Effector CD4-positive, alpha-beta T cell (primary cell): ENCODE measurements around the gene ASTN1.

Experiments used
- DNase-seq: peaks from one replicate; pipeline ENCODE4 v3.0.0-alpha.2; 2020

The ASTN1 gene

GRCh38 chr1:176869577-176869976, 294.9 kb downstream of the ASTN1 start:
- DNase-seq: no peak

DNA sequence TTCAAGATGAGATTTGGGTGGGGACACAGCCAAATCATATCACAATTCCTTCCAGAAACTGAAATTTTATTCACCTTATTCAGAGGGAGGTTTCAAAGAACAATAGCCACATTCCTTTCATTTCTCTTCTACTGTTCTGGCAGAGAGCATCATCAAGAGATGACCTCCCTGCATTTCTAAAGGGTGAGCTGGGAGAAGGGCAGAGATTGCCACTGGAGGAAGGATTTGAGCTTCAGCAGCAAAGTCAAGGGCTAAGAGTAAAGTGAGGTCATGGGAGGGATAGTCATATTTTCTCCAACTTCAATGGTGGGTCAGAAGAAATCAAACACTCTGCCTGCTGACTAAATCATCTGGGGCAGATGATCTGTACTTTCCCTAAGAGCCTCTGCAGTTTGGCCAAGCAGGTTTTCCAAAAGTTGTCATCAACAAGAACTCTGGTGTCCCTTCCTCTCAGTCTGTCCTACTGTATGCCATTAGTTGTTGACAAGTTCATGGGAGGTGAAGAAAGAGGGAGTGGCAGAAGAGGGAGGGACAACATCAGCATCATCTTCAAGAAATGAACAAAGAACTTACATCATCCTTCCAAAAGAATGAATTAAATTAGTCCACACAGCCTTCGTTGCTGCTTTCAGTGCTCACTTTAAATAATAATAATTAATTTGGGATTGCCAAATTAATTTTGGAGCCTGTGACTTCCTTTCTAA, 298.3 kb downstream of the ASTN1 start:
- no peak for DNase-seq

DNA sequence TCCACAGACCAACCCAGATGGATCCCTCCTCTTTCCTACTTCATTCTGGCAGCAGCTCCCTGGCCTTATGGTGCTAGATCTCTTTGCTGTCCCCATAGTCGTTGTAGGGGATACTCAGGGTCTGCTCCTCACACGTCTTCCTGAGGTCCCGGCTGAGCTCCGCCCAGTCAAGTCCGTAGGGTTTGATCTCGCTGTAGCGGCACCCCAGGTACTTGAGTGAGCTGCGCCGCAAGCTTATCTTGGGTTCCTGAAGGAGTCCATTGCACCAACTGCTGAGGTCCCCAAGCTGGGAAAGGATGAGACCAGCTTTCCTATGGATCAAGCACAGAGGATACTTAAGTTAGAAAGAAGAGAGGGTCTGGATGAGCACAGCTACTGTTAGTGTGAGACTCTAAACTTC, 300.3 kb downstream of the ASTN1 start:
- DNase-seq: no peak

DNA sequence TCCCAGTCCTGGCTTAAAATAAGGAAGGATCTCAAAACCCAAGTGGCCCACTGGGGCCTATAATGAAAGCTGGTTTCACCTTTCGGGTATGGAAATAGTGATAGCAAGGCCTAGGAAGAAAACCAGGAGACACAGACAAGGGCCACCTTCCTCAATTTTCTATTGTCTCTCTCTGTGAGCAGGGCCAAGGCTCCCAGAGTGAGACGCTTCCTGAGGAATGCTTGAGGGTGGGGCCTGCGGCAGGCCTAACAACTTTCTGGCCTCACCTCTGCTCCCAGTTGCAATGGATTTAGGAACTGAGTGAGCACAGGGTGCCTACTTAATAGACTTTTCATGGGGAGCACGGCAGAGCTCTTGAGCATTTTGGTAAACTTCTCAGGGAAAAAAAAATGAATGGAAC, 300.9 kb downstream of the ASTN1 start:
- DNase-seq: no peak

GRCh38 chr1:176858433-176858916, 306.0 kb downstream of the ASTN1 start:
- no peak for DNase-seq

DNA sequence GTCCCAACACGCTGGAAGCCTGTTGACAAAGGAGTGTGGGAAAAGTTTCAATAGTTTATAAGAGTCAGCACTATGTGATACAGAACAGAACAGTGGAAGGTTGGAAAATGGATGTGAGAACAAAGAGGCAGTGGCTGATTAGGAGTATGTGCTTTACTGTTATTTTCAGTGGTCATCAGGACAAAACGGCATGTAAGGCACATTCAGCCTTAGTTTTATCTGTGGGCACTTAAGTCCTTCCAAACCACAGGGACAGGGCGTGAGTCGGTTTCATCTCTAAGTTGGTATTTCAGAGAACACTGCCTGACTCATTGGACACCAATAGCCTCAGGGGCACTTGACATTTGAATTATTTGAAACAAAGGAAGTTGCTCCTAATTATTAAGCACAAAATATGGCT, 306.9 kb downstream of the ASTN1 start:
- no peak for DNase-seq

DNA sequence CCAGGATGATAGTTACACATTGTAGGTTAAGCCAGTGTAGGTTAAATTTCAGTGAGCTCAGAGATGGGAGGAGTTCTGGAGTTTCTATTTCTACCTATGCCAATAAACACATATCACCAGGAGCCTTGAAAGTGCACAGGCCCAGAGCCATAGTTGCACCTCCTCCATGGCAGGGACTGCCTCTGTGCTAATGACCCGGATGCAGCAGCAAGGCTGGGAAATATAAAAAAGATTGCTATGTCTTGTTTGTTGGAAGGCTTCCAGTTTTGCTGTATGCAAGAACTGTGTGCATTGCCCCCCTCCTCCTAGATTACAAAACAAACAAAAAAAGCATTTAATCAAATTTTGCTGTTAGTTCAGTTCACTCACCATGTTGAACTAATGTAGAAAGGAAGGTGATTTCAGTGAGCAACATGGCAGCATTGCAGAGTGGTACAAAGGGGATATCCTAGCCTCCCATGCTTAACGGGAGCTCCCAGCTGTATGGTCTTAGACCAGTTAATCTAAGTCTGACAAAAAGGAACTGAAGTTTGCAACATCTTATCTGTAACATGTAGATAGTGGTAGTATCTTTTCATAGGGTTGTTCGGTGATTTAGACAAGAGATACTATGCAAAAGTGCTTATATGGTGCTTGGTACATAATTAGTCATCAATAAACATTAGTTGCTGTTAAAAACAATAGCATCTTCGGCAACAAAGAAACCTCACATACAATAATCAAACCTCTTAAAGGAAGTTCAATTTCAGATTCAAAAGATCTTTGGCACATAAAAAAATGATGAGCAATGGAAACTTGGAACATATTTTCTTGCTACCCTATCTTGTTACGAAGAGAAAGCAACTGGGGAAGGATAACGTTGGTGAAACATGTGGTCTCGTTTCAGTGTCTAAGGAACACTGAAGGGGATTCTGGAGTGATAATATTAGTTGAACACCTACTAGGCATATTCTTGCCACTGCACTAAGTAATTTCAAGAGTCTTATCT, 309.5 kb downstream of the ASTN1 start:
- no peak for DNase-seq

- no peak for DNase-seq
These were observed 310.4 kb downstream of the ASTN1 start for GRCh38 chr1:176854121-176854520.

GRCh38 chr1:176853503-176853902, 311.0 kb downstream of the ASTN1 start:
- DNase-seq: no peak

- no peak for DNase-seq
These were observed 312.4 kb downstream of the ASTN1 start for GRCh38 chr1:176852124-176852523.

- no peak for DNase-seq
These were observed 313.6 kb downstream of the ASTN1 start for GRCh38 chr1:176850871-176851270.

DNA sequence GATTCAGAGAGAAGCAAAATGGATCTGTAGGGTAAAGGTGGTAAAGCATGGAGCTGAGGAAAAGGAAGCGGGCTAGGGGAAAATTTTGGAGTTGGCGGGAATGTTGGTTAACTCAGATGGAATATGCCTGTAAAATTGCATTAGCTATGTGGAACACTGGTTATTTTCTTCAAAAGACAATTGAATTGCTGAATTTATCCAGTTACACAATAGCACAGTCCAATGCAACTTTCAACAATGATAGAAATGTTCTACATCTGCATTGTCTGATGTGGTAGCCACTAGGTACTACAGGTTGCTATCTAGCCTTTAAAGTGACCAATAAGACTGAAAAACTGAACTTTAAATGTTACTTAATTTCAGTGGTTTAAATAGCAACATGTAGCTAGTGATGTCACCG, 315.2 kb downstream of the ASTN1 start:
- no peak for DNase-seq

- no peak for DNase-seq
These were observed 317.5 kb downstream of the ASTN1 start for GRCh38 chr1:176847052-176847451.

- DNase-seq: no peak
These were observed 320.9 kb downstream of the ASTN1 start for GRCh38 chr1:176843352-176844297.

DNA sequence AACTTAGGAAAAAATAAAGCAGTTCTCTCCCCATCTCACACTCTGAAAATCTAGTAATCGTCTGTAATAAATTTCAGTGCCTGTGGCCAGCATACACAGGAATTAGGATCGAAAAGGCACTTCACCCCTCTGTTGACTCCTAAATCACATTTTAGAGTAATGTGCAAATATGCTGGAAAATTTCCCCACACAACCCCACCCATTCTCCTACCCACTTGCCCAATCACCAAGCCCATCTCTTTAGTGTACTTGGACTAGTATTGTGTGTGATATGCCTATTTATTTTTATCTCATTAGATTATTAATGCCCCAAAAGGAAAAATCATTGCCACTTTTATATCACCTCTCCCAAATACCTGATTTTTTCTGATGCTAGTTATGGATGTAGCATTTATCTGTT, 323.3 kb downstream of the ASTN1 start:
- no peak for DNase-seq

DNA sequence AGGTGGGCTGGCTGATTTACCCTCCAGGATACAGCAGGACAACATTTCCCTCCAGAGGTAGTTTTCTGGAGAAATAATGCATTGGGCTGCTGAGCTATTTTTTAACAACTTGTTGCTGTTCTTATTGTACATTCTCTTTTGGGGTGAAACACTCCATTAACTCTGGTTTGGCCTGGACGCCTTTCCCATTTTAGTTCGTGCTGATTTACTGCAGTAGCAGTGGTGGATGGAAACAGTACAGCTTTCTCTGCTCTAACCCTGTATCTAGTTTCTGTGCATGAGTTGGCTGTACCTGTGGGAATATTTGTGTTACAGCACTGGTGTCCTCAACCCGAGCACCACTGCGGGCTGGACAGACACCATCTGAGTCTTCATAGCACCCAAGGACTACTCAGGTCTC, 325.3 kb downstream of the ASTN1 start:
- no peak for DNase-seq

DNA sequence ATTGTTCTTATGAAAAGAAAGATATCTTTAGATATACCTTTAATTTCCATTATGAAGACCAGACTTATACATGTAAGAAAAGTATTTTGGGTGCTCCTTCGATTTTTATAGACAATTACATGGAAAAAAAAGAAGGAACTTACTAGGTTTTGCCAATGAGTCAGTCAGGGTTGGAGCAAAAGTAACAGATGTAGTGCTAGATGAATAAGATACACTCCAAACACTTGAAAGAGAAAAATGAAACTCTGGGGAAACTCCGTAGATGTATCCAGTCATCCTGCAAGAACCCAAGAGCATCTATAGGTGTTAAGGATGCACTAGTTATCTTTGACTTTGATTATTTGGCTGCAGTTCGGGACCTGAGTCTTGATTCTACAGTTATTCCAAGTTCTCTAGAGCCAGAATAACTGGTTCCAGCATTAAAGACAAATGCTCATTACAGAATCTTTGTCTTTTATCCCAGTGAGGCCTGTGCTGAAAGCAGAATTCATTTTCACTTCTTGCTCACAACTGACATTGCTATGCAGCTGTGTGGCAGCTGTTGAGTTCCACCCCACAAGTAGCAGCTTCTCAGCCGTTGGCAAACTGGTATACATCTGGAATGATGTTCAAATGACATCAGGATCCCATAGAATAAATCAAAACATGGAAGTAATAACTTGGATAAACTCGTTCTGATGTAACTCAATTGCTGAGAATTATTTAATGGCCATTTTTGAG, 326.1 kb downstream of the ASTN1 start:
- no peak for DNase-seq

- DNase-seq: no peak
These were observed 326.8 kb downstream of the ASTN1 start for GRCh38 chr1:176837708-176838107.

- DNase-seq: no peak
These were observed 333.4 kb downstream of the ASTN1 start for GRCh38 chr1:176831150-176831549.

DNA sequence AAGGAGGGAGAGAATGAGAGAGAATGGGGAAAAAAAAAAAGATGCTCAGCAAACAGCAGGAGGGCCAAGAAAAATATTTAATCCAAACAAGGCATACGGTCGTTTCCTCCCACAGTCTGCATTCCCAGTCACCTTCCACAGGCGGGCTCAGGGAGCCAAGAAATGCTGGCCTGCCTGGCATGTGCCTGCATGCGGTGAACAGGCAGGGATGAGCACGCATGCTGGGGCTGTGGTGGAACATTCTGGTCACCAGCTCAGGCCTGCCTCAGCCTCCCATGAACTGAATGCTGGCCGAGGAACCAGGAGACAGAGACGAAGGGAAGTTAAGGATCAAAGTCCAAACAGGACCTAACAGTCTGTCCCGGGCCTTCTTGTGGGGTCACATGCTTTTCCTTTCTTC, 335.3 kb downstream of the ASTN1 start:
- DNase-seq: no peak

GRCh38 chr1:176826265-176826664, 338.2 kb downstream of the ASTN1 start:
- DNase-seq: no peak
